IMR-90 (cell line): Measurements from ENCODE around the gene ZDHHC3. TPM values are rescaled to one million over a fixed set of nuclear protein-coding genes. Genes with fewer than 3 reads are reported as not detected.

Source experiments
- ATAC-seq: fragments of 200-7000 bp; cut with Tn5 transposase; 2 replicates; pipeline ENCODE4 v1.9.1; 2020; ENCODE audit warnings: low read depth, mild to moderate bottlenecking, moderate library complexity
- BruUV-seq: library from RNA; stranded (reverse); fragments of 400-500 nt; replicated peaks from 2 replicates; lab custom pipeline; 2021; lab: Mats Ljungman, UMichigan
- CTCF ChIA-PET: fragments of 300-600 bp; formaldehyde crosslinking; extraction: SDS; loops from one replicate; lab custom pipeline; 2021; ENCODE audit warnings: antibody characterized with exemption; lab: Yijun Ruan, JAX
- POLR2A ChIA-PET: fragments of 300-600 bp; sonication (Branson Sonifier 250); formaldehyde crosslinking; loops from one replicate; lab custom pipeline; 2022; ENCODE audit warnings: antibody characterized with exemption; ENCODE audit not compliant: unreplicated experiment; lab: Charles Lee
- DNase-seq: peaks from one replicate; pipeline ENCODE4 v3.0.0; 2013
- H2AFZ ChIP-seq: replicated peaks from 2 replicates; pipeline ENCODE3; 2013; ENCODE audit warnings: low read length, mild to moderate bottlenecking; ENCODE audit not compliant: poor library complexity
- H2AK5ac ChIP-seq: 2 replicates; pipeline ENCODE4 v1.6.1; 2013; ENCODE audit warnings: low read depth, low read length, inconsistent platforms
- H2AK9ac ChIP-seq: replicated peaks from 2 replicates; pipeline ENCODE3; 2013; ENCODE audit warnings: mild to moderate bottlenecking, low read depth, low read length, moderate library complexity; ENCODE audit not compliant: poor library complexity
- H2BK120ac ChIP-seq: 2 replicates; pipeline ENCODE4 v1.6.1; 2013; ENCODE audit warnings: low read depth, low read length, inconsistent platforms
- H2BK15ac ChIP-seq: 3 replicates; pipeline ENCODE4 v1.6.1; 2013; ENCODE audit warnings: low read depth, low read length, inconsistent platforms
- H2BK20ac ChIP-seq: 2 replicates; pipeline ENCODE4 v1.6.1; 2013; ENCODE audit warnings: low read depth, mild to moderate bottlenecking, inconsistent platforms, low read length, moderate library complexity
- H2BK5ac ChIP-seq: 2 replicates; pipeline ENCODE4 v1.6.1; 2013; ENCODE audit warnings: mild to moderate bottlenecking, low read depth, low read length, inconsistent platforms; ENCODE audit not compliant: poor library complexity, severe bottlenecking
- H3K14ac ChIP-seq: replicated peaks from 2 replicates; pipeline ENCODE4 v1.6.1; 2013; ENCODE audit warnings: low read depth, low read length, inconsistent platforms
- H3K18ac ChIP-seq: 2 replicates; pipeline ENCODE4 v1.6.1; 2013; ENCODE audit warnings: low read depth, low read length, control low read depth
- H3K23ac ChIP-seq: 2 replicates; pipeline ENCODE4 v1.6.1; 2013; ENCODE audit warnings: low read depth, low read length, inconsistent platforms
- H3K27ac ChIP-seq: 2 replicates; pipeline ENCODE4 v1.5.1; 2013; ENCODE audit warnings: mild to moderate bottlenecking, control low read depth, low read length; ENCODE audit not compliant: insufficient read depth
- H3K27me3 ChIP-seq: 2 replicates; pipeline ENCODE4 v1.6.1; 2013; ENCODE audit warnings: low read length; ENCODE audit not compliant: control insufficient read depth, insufficient read depth
- H3K36me3 ChIP-seq: 2 replicates; pipeline ENCODE4 v1.6.1; 2013; ENCODE audit warnings: low read length, mixed read lengths; ENCODE audit not compliant: control insufficient read depth, insufficient read depth
- H3K4ac ChIP-seq: 2 replicates; pipeline ENCODE4 v1.6.1; 2013; ENCODE audit warnings: low read depth, low read length, inconsistent platforms
- H3K4me1 ChIP-seq: 2 replicates; pipeline ENCODE4 v1.6.1; 2013; ENCODE audit warnings: low read length, mixed read lengths; ENCODE audit not compliant: control insufficient read depth, insufficient read depth
- H3K4me2 ChIP-seq: 2 replicates; pipeline ENCODE4 v1.6.1; 2013; ENCODE audit warnings: low read depth, mild to moderate bottlenecking, control low read depth, low read length, moderate library complexity
- H3K4me3 ChIP-seq: 2 replicates; pipeline ENCODE4 v1.5.1; 2013; ENCODE audit warnings: low read depth, mild to moderate bottlenecking, control low read depth, low read length, moderate library complexity; ENCODE audit not compliant: insufficient read depth
- H3K56ac ChIP-seq: 2 replicates; pipeline ENCODE4 v1.6.1; 2013; ENCODE audit warnings: low read length, inconsistent platforms; ENCODE audit not compliant: insufficient read depth; ENCODE audit errors: extremely low read depth
- H3K79me1 ChIP-seq, 2 experiments: 2 replicates each; pipeline ENCODE4 v1.6.1; 2013; ENCODE audit warnings: low read length in 2 of 2, inconsistent platforms in 1 of 2, low read depth in 1 of 2
- H3K9ac ChIP-seq: 2 replicates; pipeline ENCODE4 v1.6.1; 2013; ENCODE audit warnings: low read depth, low read length, control low read depth
- H3K9me1 ChIP-seq: 2 replicates; pipeline ENCODE4 v1.6.1; 2013; ENCODE audit warnings: low read length, inconsistent platforms; ENCODE audit not compliant: insufficient read depth
- H3K9me3 ChIP-seq: 2 replicates; pipeline ENCODE4 v1.6.1; 2013; ENCODE audit warnings: low read length; ENCODE audit not compliant: control insufficient read depth, insufficient read depth
- H4K20me1 ChIP-seq: 2 replicates; pipeline ENCODE4 v1.6.1; 2013; ENCODE audit warnings: low read length, inconsistent platforms; ENCODE audit not compliant: insufficient read depth
- H4K5ac ChIP-seq: 2 replicates; pipeline ENCODE4 v1.6.1; 2013; ENCODE audit warnings: mild to moderate bottlenecking, low read depth, low read length, control low read depth
- H4K8ac ChIP-seq, 2 experiments: 2 replicates each; pipeline ENCODE4 v1.6.1; 2013; ENCODE audit warnings: low read depth in 2 of 2, low read length in 2 of 2, control low read depth in 1 of 2, inconsistent platforms in 1 of 2
- H4K91ac ChIP-seq: 2 replicates; pipeline ENCODE4 v1.6.1; 2013; ENCODE audit warnings: low read depth, low read length, inconsistent platforms; ENCODE audit not compliant: insufficient read depth
- CEBPB ChIP-seq: IDR thresholded peaks from 2 replicates; pipeline ENCODE4 v1.6.1; 2012; ENCODE audit warnings: low read depth, low read length, improper control_type of control experiment
- CHD1 ChIP-seq: IDR thresholded peaks from 2 replicates; pipeline ENCODE4 v1.6.1; 2012; ENCODE audit warnings: low read depth, low read length, improper control_type of control experiment
- FOS ChIP-seq: fragments of 150-350 bp; IDR thresholded peaks from 2 replicates; pipeline ENCODE4 v1.6.1; 2016; ENCODE audit warnings: low read depth, low read length
- MAFK ChIP-seq: IDR thresholded peaks from 2 replicates; pipeline ENCODE4 v1.6.1; 2012; ENCODE audit warnings: low read depth, low read length, improper control_type of control experiment
- MAZ ChIP-seq: IDR thresholded peaks from 2 replicates; pipeline ENCODE4 v1.6.1; 2012; ENCODE audit warnings: low read depth, mild to moderate bottlenecking, low read length, improper control_type of control experiment, moderate library complexity, borderline replicate concordance
- MXI1 ChIP-seq: IDR thresholded peaks from 2 replicates; pipeline ENCODE4 v1.6.1; 2012; ENCODE audit warnings: low read depth, mild to moderate bottlenecking, low read length, moderate library complexity, borderline replicate concordance
- NFE2L2 ChIP-seq: fragments of 150-350 bp; IDR thresholded peaks from 2 replicates; pipeline ENCODE4 v1.6.1; 2016; ENCODE audit warnings: low read depth, mild to moderate bottlenecking, low read length
- POLR2A ChIP-seq: IDR thresholded peaks from 2 replicates; pipeline ENCODE4 v1.6.1; 2012; ENCODE audit warnings: mild to moderate bottlenecking, low read depth, low read length
- RFX5 ChIP-seq: IDR thresholded peaks from 2 replicates; pipeline ENCODE4 v1.8.0; 2012; ENCODE audit warnings: low read depth, mild to moderate bottlenecking, low read length, moderate library complexity
- SMC3 ChIP-seq: fragments of 150-350 bp; IDR thresholded peaks from 2 replicates; pipeline ENCODE4 v1.6.1; 2016; ENCODE audit warnings: low read depth, mild to moderate bottlenecking, antibody characterized with exemption, low read length, moderate library complexity
- WGBS, 2 experiments: methylation state at CpG; one replicate each; pipeline versions ENCODE4 v1.1.5 to v1.1.7; 2013; ENCODE audit warnings: missing lambda C conversion rate in 2 of 2; ENCODE audit not compliant: insufficient read length in 1 of 2; ENCODE audit errors: extremely low coverage in 2 of 2; 5-methylcytosine and 5-hydroxymethylcytosine counted together
- dilution Hi-C: fragments of 300-500 bp; cut with HindIII; formaldehyde crosslinking; loops from one replicate; pipeline ENCODE4 v1.14.3; 2018; ENCODE audit warnings: low sequenced_read_pairs; ENCODE audit not compliant: unreplicated experiment
- in situ Hi-C: fragments of 300-500 bp; cut with MboI; formaldehyde crosslinking; loops from 3 replicates; pipeline ENCODE4 v1.14.3; 2019; ENCODE audit warnings: low sequenced_read_pairs, inconsistent platforms, mixed read lengths
- intact Hi-C: fragments of 100-400 bp; cut with micrococcal nuclease; formaldehyde crosslinking; loops from 2 replicates; pipeline ENCODE4 v1.10.0; 2022
- polyA plus RNA-seq, 3 experiments: library from polyadenylated mRNA; depleted of rRNA; stranded (reverse); fragments of >200 nt; gene quantifications; 2 replicates each; pipeline ENCODE4 v1.2.3, GENCODE V29; 2012; ENCODE audit warnings: low replicate concordance in 1 of 3
- total RNA-seq: library from RNA; depleted of rRNA; stranded (reverse); fragments of >200 nt; gene quantifications from 2 replicates; pipeline ENCODE4 v1.2.3, GENCODE V29; 2012
- TF ChIP-seq, protein P1 (sequence below): fragments of 150-350 bp; IDR thresholded peaks from 2 replicates; pipeline ENCODE4 v1.6.1; 2017; ENCODE audit warnings: mild to moderate bottlenecking, antibody characterized with exemption, low read length, low read depth

Gene ZDHHC3
- total and polyA plus RNA-seq, 2 of the 4 experiments (the other 2 are of a cell fraction) = 57.7 to 59.6 TPM

DNA sequence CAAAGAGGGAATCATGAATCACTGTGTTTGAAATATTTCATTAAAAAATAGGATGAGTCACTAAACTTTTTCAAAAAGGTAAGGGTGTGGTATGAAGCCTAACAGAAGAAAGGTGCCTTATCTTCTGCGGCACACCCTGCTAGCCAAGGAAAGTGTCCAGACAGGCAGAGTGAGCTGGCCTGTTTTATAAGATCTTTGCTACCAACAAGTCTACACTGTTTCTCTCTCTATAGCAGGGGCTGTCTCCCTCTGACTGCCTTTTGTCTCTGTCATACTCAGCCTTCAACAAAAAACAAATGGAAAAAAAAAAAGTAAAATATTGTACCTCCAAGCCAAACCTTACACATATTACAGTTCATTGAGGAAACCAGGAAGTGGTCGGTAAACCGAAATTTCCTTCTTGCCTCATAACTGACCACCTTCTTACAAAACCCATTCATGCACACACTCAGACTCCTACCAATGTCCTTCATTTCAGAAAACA lies 9.1 kb downstream of the ZDHHC3 start:
- POLR2A ChIA-PET = no interaction called here
- in situ Hi-C loops (no loop called here), intact Hi-C loops (no loop called here), dilution Hi-C loops (no loop called here)
- no peaks in the 10 kb centered on the region for H3K36me3 ChIP-seq
- TF ChIP-seq MAZ (no peak), POLR2A (no peak), RFX5 (no peak), MAFK (no peak), FOS (no peak), MXI1 (no peak), SMC3 (no peak), NFE2L2 (no peak), CHD1 (no peak), CEBPB (no peak)
- TF ChIP-seq, protein P1, sequence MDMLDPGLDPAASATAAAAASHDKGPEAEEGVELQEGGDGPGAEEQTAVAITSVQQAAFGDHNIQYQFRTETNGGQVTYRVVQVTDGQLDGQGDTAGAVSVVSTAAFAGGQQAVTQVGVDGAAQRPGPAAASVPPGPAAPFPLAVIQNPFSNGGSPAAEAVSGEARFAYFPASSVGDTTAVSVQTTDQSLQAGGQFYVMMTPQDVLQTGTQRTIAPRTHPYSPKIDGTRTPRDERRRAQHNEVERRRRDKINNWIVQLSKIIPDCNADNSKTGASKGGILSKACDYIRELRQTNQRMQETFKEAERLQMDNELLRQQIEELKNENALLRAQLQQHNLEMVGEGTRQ = no peak
- H3K14ac ChIP-seq = no peak overlapping the region
- no peak overlapping the region for H4K5ac ChIP-seq
- H3K9me1 ChIP-seq = peaks cover 10% of the 10 kb centered on the region
- peaks cover 8% of the 10 kb centered on the region for H3K4me1 ChIP-seq
- no peak overlapping the region for H4K8ac ChIP-seq
- H2AK5ac ChIP-seq = no peak overlapping the region
- H3K56ac ChIP-seq = no peak overlapping the region
- H4K91ac ChIP-seq = no peak overlapping the region
- H2BK20ac ChIP-seq = no peak overlapping the region
- no peaks in the 10 kb centered on the region for H3K27me3 ChIP-seq
- H2BK15ac ChIP-seq = no peak overlapping the region
- no peak for ATAC-seq
- no peak overlapping the region for H2BK5ac ChIP-seq
- WGBS, 2 experiments = 94% methylated on average over 2 of the region's 3 CpGs; no CpG with 5 or more reads in 1 of the 2 experiments
- no peaks in the 10 kb centered on the region for H3K9me3 ChIP-seq
- H3K9ac ChIP-seq = no peak overlapping the region
- no peak overlapping the region for H2BK120ac ChIP-seq
- no peak overlapping the region for H3K23ac ChIP-seq
- no peak overlapping the region for H3K4ac ChIP-seq
- H3K79me1 ChIP-seq = peaks cover 37 to 83% of the 10 kb centered on the region in 2 experiments
- no peak for DNase-seq
- H3K18ac ChIP-seq = no peak overlapping the region
- no peak overlapping the region for H3K4me3 ChIP-seq
- no TSS peak for BruUV-seq
- H3K4me2 ChIP-seq = no peak overlapping the region
- H4K20me1 ChIP-seq = peaks cover 45% of the 10 kb centered on the region; the same call in 1 of the 2 replicates
- CTCF ChIA-PET = interaction anchor here (1.1 kb wide), 1 partner anchor 10 kb away, joined by 5 read pairs; no protein-coding TSS in a partner anchor
- no peak overlapping the region for H3K27ac ChIP-seq
- no peak overlapping the region for H2AK9ac ChIP-seq
- no peak overlapping the region for H2AFZ ChIP-seq
